H1 (cell line): ENCODE results near the gene SPR. TPM values are rescaled to one million over a fixed set of nuclear protein-coding genes. Genes with fewer than 3 reads are reported as not detected.

Experiments used
- CTCF ChIA-PET: fragments of 300-600 bp; sonication (Branson Sonifier 250); formaldehyde crosslinking; loops from one replicate; lab custom pipeline; 2021; ENCODE audit not compliant: partially characterized antibody; lab: Charles Lee
- POLR2A ChIA-PET: fragments of 300-600 bp; sonication (Branson Sonifier 250); formaldehyde crosslinking; loops from one replicate; lab custom pipeline; 2021; ENCODE audit warnings: inconsistent platforms; ENCODE audit not compliant: partially characterized antibody; lab: Charles Lee
- DNase-seq, 2 experiments: peaks; one replicate each; pipeline versions ENCODE4 v3.0.0 to v3.0.0-alpha.2; 2010 to 2022; ENCODE audit warnings: low spot score in 2 of 2, low read depth in 1 of 2, mixed read lengths in 1 of 2
- FAIRE-seq: peaks from 2 replicates; lab custom pipeline; 2011; peaks lifted over from hg19 to GRCh38; lab: Jason Lieb, UNC
- H2AFZ ChIP-seq: 2 replicates; pipeline ENCODE4 v1.8.1; 2012; ENCODE audit warnings: low read length, inconsistent platforms
- H2AK5ac ChIP-seq: 2 replicates; pipeline ENCODE4 v1.6.1; 2013; ENCODE audit warnings: low read depth, low read length
- H2BK120ac ChIP-seq: replicated peaks from 2 replicates; pipeline ENCODE3; 2013; ENCODE audit warnings: low read depth, low read length, inconsistent platforms
- H2BK12ac ChIP-seq: 2 replicates; pipeline ENCODE4 v1.6.1; 2013; ENCODE audit warnings: low read depth, low read length
- H2BK15ac ChIP-seq: 2 replicates; pipeline ENCODE4 v1.6.1; 2013; ENCODE audit warnings: low read length
- H2BK20ac ChIP-seq: 2 replicates; pipeline ENCODE4 v1.6.1; 2013; ENCODE audit warnings: low read length
- H2BK5ac ChIP-seq: 2 replicates; pipeline ENCODE4 v1.6.1; 2013; ENCODE audit warnings: low read depth, low read length
- H3K14ac ChIP-seq: 2 replicates; pipeline ENCODE4 v1.6.1; 2013; ENCODE audit warnings: inconsistent platforms; ENCODE audit not compliant: insufficient read length
- H3K18ac ChIP-seq: 2 replicates; pipeline ENCODE4 v1.6.1; 2013; ENCODE audit warnings: low read length; ENCODE audit errors: extremely low read depth
- H3K23ac ChIP-seq: 2 replicates; pipeline ENCODE4 v1.6.1; 2013; ENCODE audit warnings: inconsistent platforms; ENCODE audit not compliant: insufficient read length
- H3K23me2 ChIP-seq: 2 replicates; pipeline ENCODE4 v1.6.1; 2013; ENCODE audit warnings: low read depth, low read length
- H3K27ac ChIP-seq: 2 replicates; pipeline ENCODE4 v1.6.1; 2011; ENCODE audit warnings: low read depth, low read length, inconsistent platforms
- H3K27me3 ChIP-seq, 4 experiments: replicated peaks in 1 of 4; 1 replicate in 1 of 4; 2 replicates in 3 of 4; pipeline versions ENCODE4 v1.6.1 to v1.8.1; 2011 to 2013; ENCODE audit warnings: low read length in 3 of 4, mild to moderate bottlenecking in 3 of 4, inconsistent platforms in 2 of 4, mixed read lengths in 2 of 4, moderate library complexity in 1 of 4; ENCODE audit not compliant: control insufficient read depth in 3 of 4, insufficient read depth in 3 of 4; ENCODE audit errors: extremely low read depth in 1 of 4
- H3K36me3 ChIP-seq, 4 experiments: 2 replicates each; pipeline versions ENCODE4 v1.6.1 to v1.8.1; 2011 to 2013; ENCODE audit warnings: mild to moderate bottlenecking in 4 of 4, low read length in 3 of 4, moderate library complexity in 2 of 4, control low read depth in 1 of 4, inconsistent platforms in 1 of 4; ENCODE audit not compliant: insufficient read depth in 4 of 4, control insufficient read depth in 2 of 4
- H3K4ac ChIP-seq: replicated peaks from 2 replicates; pipeline ENCODE3; 2013; ENCODE audit warnings: low read length, low read depth, mixed read lengths, inconsistent platforms; ENCODE audit not compliant: insufficient read length
- H3K4me1 ChIP-seq, 4 experiments: replicated peaks in 1 of 4; 1 replicate in 1 of 4; 2 replicates in 3 of 4; pipeline versions ENCODE4 v1.6.1 to v1.8.1; 2011 to 2013; ENCODE audit warnings: low read length in 3 of 4, inconsistent platforms in 2 of 4, mixed read lengths in 1 of 4; ENCODE audit not compliant: insufficient read depth in 4 of 4, control insufficient read depth in 3 of 4
- H3K4me2 ChIP-seq, 2 experiments: 2 replicates each; pipeline versions ENCODE4 v1.6.1 to v1.8.1; 2011 to 2013; ENCODE audit warnings: low read depth in 2 of 2, low read length in 2 of 2, control low read depth in 1 of 2, inconsistent platforms in 1 of 2, mild to moderate bottlenecking in 1 of 2; ENCODE audit not compliant: insufficient read depth in 1 of 2
- H3K4me3 ChIP-seq, 4 experiments: fragments of 200-600, 300-600 bp in 1 of 4; sonication (generic), shearing (Covaris generic), sonication (Bioruptor Twin) in 1 of 4; 2 replicates each; pipeline versions ENCODE4 v1.5.1 to v1.8.1; 2011 to 2016; ENCODE audit warnings: low read length in 4 of 4, low read depth in 3 of 4, control low read depth in 2 of 4, inconsistent platforms in 2 of 4, mild to moderate bottlenecking in 2 of 4, mixed read lengths in 1 of 4, moderate library complexity in 1 of 4; ENCODE audit not compliant: insufficient read depth in 2 of 4; ENCODE audit errors: extremely low read depth in 1 of 4
- H3K56ac ChIP-seq: replicated peaks from 2 replicates; pipeline ENCODE3; 2013; ENCODE audit warnings: low read depth, mild to moderate bottlenecking, mixed read lengths, low read length, inconsistent platforms; ENCODE audit not compliant: insufficient read length
- H3K79me1 ChIP-seq: 2 replicates; pipeline ENCODE4 v1.6.1; 2013; ENCODE audit warnings: low read depth, low read length, control low read depth
- H3K79me2 ChIP-seq, 2 experiments: 2 replicates each; pipeline versions ENCODE4 v1.6.1 to v1.8.1; 2012 to 2013; ENCODE audit warnings: low read length in 2 of 2, mild to moderate bottlenecking in 2 of 2, inconsistent platforms in 1 of 2; ENCODE audit not compliant: insufficient read depth in 2 of 2, control insufficient read depth in 1 of 2
- H3K9ac ChIP-seq, 4 experiments: replicated peaks in 1 of 4; 1 replicate in 1 of 4; 2 replicates in 3 of 4; pipeline versions ENCODE4 v1.6.1 to v1.8.1; 2011 to 2013; ENCODE audit warnings: low read depth in 3 of 4, low read length in 3 of 4, control low read depth in 2 of 4, mild to moderate bottlenecking in 2 of 4, moderate library complexity in 2 of 4, inconsistent platforms in 1 of 4; ENCODE audit errors: extremely low read depth in 1 of 4
- H3K9me3 ChIP-seq, 2 experiments: 2 replicates each; pipeline versions ENCODE4 v1.6.1 to v1.8.1; 2012 to 2013; ENCODE audit warnings: mild to moderate bottlenecking in 2 of 2, moderate library complexity in 2 of 2, control low read depth in 1 of 2, inconsistent platforms in 1 of 2, low read depth in 1 of 2, low read length in 1 of 2, mixed read lengths in 1 of 2; ENCODE audit not compliant: insufficient read depth in 2 of 2
- H4K20me1 ChIP-seq, 2 experiments: replicated peaks in 1 of 2; 2 replicates each; pipeline versions ENCODE3 to v1.8.1; 2011 to 2013; ENCODE audit warnings: inconsistent platforms in 2 of 2, low read length in 2 of 2, mild to moderate bottlenecking in 1 of 2; ENCODE audit not compliant: insufficient read depth in 2 of 2, control insufficient read depth in 1 of 2
- H4K5ac ChIP-seq: 2 replicates; pipeline ENCODE4 v1.6.1; 2013; ENCODE audit warnings: low read length, low read depth, mixed read lengths, inconsistent platforms; ENCODE audit not compliant: insufficient read length
- H4K8ac ChIP-seq: 2 replicates; pipeline ENCODE4 v1.8.0; 2013; ENCODE audit warnings: mild to moderate bottlenecking, moderate library complexity, low read length, inconsistent platforms; ENCODE audit not compliant: insufficient read depth; ENCODE audit errors: extremely low read depth
- H4K91ac ChIP-seq: replicated peaks from 2 replicates; pipeline ENCODE3; 2013; ENCODE audit warnings: low read length, mixed read lengths, inconsistent platforms; ENCODE audit not compliant: insufficient read length
- BCL11A ChIP-seq, 2 experiments: IDR thresholded peaks; one replicate each; pipeline ENCODE4 v1.6.1; 2011; ENCODE audit warnings: low read depth in 2 of 2, low read length in 2 of 2, mild to moderate bottlenecking in 2 of 2
- CHD2 ChIP-seq: IDR thresholded peaks from 2 replicates; pipeline ENCODE4 v1.6.1; 2012; ENCODE audit warnings: low read length, improper control_type of control experiment
- JUN ChIP-seq: IDR thresholded peaks from 2 replicates; pipeline ENCODE4 v1.6.1; 2011; ENCODE audit warnings: low read depth, mild to moderate bottlenecking, improper control_type of control experiment, low read length
- KDM4A ChIP-seq: IDR thresholded peaks from one replicate; pipeline ENCODE4 v1.7.1; 2012; ENCODE audit warnings: low read depth, mild to moderate bottlenecking, moderate library complexity, low read length, inconsistent platforms; ENCODE audit not compliant: severe bottlenecking
- PHF8 ChIP-seq: fragments of 200-600 bp; sonication (generic); conservative IDR thresholded peaks from 2 replicates; pipeline ENCODE4 v1.7.1; 2012; ENCODE audit warnings: low read depth, mild to moderate bottlenecking, inconsistent platforms, low read length, moderate library complexity
- POLR2A ChIP-seq, 2 experiments: IDR thresholded peaks; 1 replicate in 1 of 2; 2 replicates in 1 of 2; pipeline ENCODE4 v1.6.1; 2011; ENCODE audit warnings: low read depth in 2 of 2, low read length in 2 of 2, mild to moderate bottlenecking in 2 of 2; ENCODE audit errors: control extremely low read depth in 1 of 2
- RBBP5 ChIP-seq: IDR thresholded peaks from 2 replicates; pipeline ENCODE4 v1.7.1; 2012; ENCODE audit warnings: low read depth, mild to moderate bottlenecking, inconsistent platforms, low read length, moderate library complexity, borderline replicate concordance
- SIX5 ChIP-seq: IDR thresholded peaks from 2 replicates; pipeline ENCODE4 v1.6.1; 2011; ENCODE audit warnings: mild to moderate bottlenecking, low read depth, low read length
- WGBS, 2 experiments: shearing (Covaris generic) in 1 of 2; methylation state at CpG; one replicate each; pipeline versions ENCODE4 v1.1.6 to v1.1.7; 2013 to 2015; ENCODE audit warnings: low lambda C conversion rate in 2 of 2, mixed read lengths in 2 of 2, inconsistent platforms in 1 of 2, low coverage in 1 of 2, missing lambda C conversion rate in 1 of 2; ENCODE audit not compliant: insufficient replicate concordance in 2 of 2, insufficient coverage in 1 of 2, insufficient read length in 1 of 2; ENCODE audit errors: extremely low coverage in 1 of 2, missing lambda C conversion rate in 1 of 2; 5-methylcytosine and 5-hydroxymethylcytosine counted together
- polyA plus RNA-seq, 7 experiments: library from polyadenylated mRNA; depleted of rRNA in 3 of 7; stranded (reverse) in 5 of 7; unstranded in 2 of 7; fragments of >200 nt in 5 of 7; fragments of 200-250 nt in 2 of 7; gene quantifications; 1 replicate in 5 of 7; 2 replicates in 1 of 7; 4 replicates in 1 of 7; pipeline versions ENCODE4 v1.2.1 to v1.2.3, GENCODE V29; 2011 to 2013; ENCODE audit warnings: missing spikeins in 2 of 7, mixed read lengths in 2 of 7
- total RNA-seq: library from RNA; stranded (reverse); fragmentation: NEBNext Ultra II Directional; extraction: Animal tissue kit (Norgen Biotek cat#: 25700); gene quantifications from 2 replicates; pipeline ENCODE4 v1.2.1, GENCODE V29; 2021

Gene SPR
- total and polyA plus RNA-seq, 2 of the 8 experiments (the other 6 are each of a cell fraction or from before 2014, with no cell fraction given), result 4.5 to 11.5 TPM

DNA sequence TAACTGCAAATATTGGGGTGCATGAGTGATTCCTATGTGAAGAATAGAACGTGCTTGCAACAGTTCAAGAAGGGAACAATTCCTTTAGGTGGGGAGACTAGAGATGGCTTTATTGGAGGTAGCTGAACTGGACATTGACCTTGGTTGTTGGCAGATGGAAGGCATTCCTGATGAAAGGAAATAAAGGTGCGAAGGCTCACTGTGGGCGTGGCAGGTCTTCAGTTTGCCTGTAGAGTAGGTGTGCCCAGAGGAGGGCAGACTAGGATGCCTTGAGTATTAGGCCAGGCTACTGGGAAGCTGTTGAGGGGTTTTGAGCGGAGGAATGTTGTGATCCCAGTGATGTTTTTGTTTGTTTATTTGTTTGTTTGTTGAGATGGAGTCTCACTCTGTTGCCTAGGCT lies 2.8 kb downstream of the SPR start:
- no peak overlapping the region for H4K8ac ChIP-seq
- H3K23me2 ChIP-seq, result peaks cover 9% of the 10 kb centered on the region; the same call in 1 of the 2 replicates
- no peak overlapping the region for H3K4ac ChIP-seq
- no peak overlapping the region for H2BK20ac ChIP-seq
- no peak overlapping the region for H2BK12ac ChIP-seq
- no peak overlapping the region for H3K18ac ChIP-seq
- H3K23ac ChIP-seq, result no peak overlapping the region
- H3K27ac ChIP-seq, result no peak overlapping the region
- H3K14ac ChIP-seq, result no peak overlapping the region
- H3K4me1 ChIP-seq, result peaks cover under 1 to 11% (median 4%) of the 10 kb centered on the region in 4 experiments; a peak in 6 of 7 replicates
- no peak overlapping the region for H2BK5ac ChIP-seq
- no peaks in the 10 kb centered on the region for H3K36me3 ChIP-seq
- POLR2A ChIA-PET, result no interaction called here
- H3K4me3 ChIP-seq, result no peak overlapping the region
- H3K79me1 ChIP-seq, result no peaks in the 10 kb centered on the region
- H3K9me3 ChIP-seq, result no peaks in the 10 kb centered on the region
- H2BK15ac ChIP-seq, result no peak overlapping the region
- no peaks in the 10 kb centered on the region for H3K79me2 ChIP-seq
- H2BK120ac ChIP-seq, result no peak overlapping the region
- H4K20me1 ChIP-seq, result peaks cover 0 to 4% of the 10 kb centered on the region in 2 experiments
- H3K9ac ChIP-seq, result no peak overlapping the region
- no peak overlapping the region for H4K91ac ChIP-seq
- WGBS, 2 experiments, result 90% methylated on average over 4 of the region's 4 CpGs; no CpG with 5 or more reads in 1 of the 2 experiments
- peaks cover 4 to 52% (median 35%) of the 10 kb centered on the region in 4 experiments for H3K27me3 ChIP-seq
- H4K5ac ChIP-seq, result no peak overlapping the region
- FAIRE-seq (no peak), DNase-seq (no peak)
- no peak overlapping the region for H3K4me2 ChIP-seq
- no peak overlapping the region for H2AK5ac ChIP-seq
- no peak overlapping the region for H2AFZ ChIP-seq
- H3K56ac ChIP-seq, result no peak overlapping the region
- CTCF ChIA-PET, result interaction anchor here (0.8 to 19.1 kb wide), 12 partner anchors 8 to 275 kb away, joined by 3 to 497 read pairs (median 6); partner anchors contain the start of gene EMX1
- no peak for TF ChIP-seq RBBP5
- TF ChIP-seq POLR2A (IDR thresholded peaks at IDR 0.05; ENCODE audit: control extremely low read depth in 1 of 2, low read depth in 2 of 2, low read length in 2 of 2), result no peak
- no peak for TF ChIP-seq SIX5
- TF ChIP-seq KDM4A, result no peak
- no peak for TF ChIP-seq CHD2
- no peak for TF ChIP-seq PHF8
- TF ChIP-seq JUN, result no peak
- TF ChIP-seq BCL11A (IDR thresholded peaks at IDR 0.05; ENCODE audit: low read depth in 2 of 2, low read length in 2 of 2), result no peak
